SU-DHL-6 (cell line): ENCODE data around the gene NME9.

Experiments used
- H2AFZ ChIP-seq: fragments of 200-600 bp; sonication (generic); 2 replicates; pipeline ENCODE4 v1.6.1; 2014; ENCODE audit warnings: low read depth, mild to moderate bottlenecking, moderate library complexity, mixed read lengths, antibody characterized with exemption, low read length; ENCODE audit not compliant: severe bottlenecking
- H3F3A ChIP-seq: fragments of 200-600 bp; shearing (Covaris generic); 2 replicates; pipeline ENCODE4 v1.6.0; 2016; ENCODE audit warnings: antibody characterized with exemption, mild to moderate bottlenecking; ENCODE audit not compliant: insufficient read depth
- H3K27ac ChIP-seq: fragments of 200-600 bp; sonication (generic); 2 replicates; pipeline ENCODE4 v1.5.1; 2016; ENCODE audit warnings: low read depth, mild to moderate bottlenecking, low read length, moderate library complexity, mixed read lengths
- H3K27me3 ChIP-seq: fragments of 200-600 bp; sonication (generic), shearing (Covaris generic); 2 replicates; pipeline ENCODE4 v1.6.0; 2014; ENCODE audit warnings: mild to moderate bottlenecking, low read length
- H3K36me3 ChIP-seq: fragments of 200-600 bp; sonication (generic); 2 replicates; pipeline ENCODE4 v1.6.1; 2014; ENCODE audit warnings: mild to moderate bottlenecking, low read length, mixed read lengths
- H3K4me2 ChIP-seq: fragments of 300-600, 200-600 bp; shearing (Covaris generic), sonication (generic); 2 replicates; pipeline ENCODE4 v1.6.0; 2014; ENCODE audit warnings: low read length, low read depth, mild to moderate bottlenecking; ENCODE audit not compliant: poor library complexity, severe bottlenecking
- H3K4me3 ChIP-seq: fragments of 200-600 bp; sonication (generic); 2 replicates; pipeline ENCODE4 v1.5.1; 2014; ENCODE audit warnings: antibody characterized with exemption, low read length, mild to moderate bottlenecking, mixed read lengths; ENCODE audit not compliant: insufficient read depth, poor library complexity, severe bottlenecking
- H3K79me2 ChIP-seq: fragments of 200-600 bp; sonication (generic); 2 replicates; pipeline ENCODE4 v1.6.1; 2014; ENCODE audit warnings: mild to moderate bottlenecking, low read length, moderate library complexity; ENCODE audit not compliant: insufficient read depth
- H3K9ac ChIP-seq: fragments of 200-600 bp; sonication (generic); 2 replicates; pipeline ENCODE4 v1.7.0; 2014; ENCODE audit warnings: mild to moderate bottlenecking, low read length
- H3K9me2 ChIP-seq: fragments of 200-600 bp; sonication (generic); replicated peaks from 2 replicates; pipeline ENCODE4 v1.6.1; 2014; ENCODE audit warnings: low read length; ENCODE audit not compliant: insufficient read depth
- H3K9me3 ChIP-seq: fragments of 200-600 bp; sonication (generic); 2 replicates; pipeline ENCODE4 v1.6.1; 2014; ENCODE audit warnings: low read length, mixed read lengths; ENCODE audit not compliant: insufficient read depth
- H4K20me1 ChIP-seq: fragments of 200-600 bp; sonication (generic); 2 replicates; pipeline ENCODE4 v1.6.1; 2014; ENCODE audit warnings: low read depth, mild to moderate bottlenecking, antibody characterized with exemption, low read length, moderate library complexity, mixed read lengths
- EZH2phosphoT487 ChIP-seq: fragments of 200-600 bp; sonication (generic), shearing (Covaris generic); conservative IDR thresholded peaks from 2 replicates; pipeline ENCODE4 v1.6.1; 2018; ENCODE audit warnings: mild to moderate bottlenecking, antibody characterized with exemption, low read length, moderate library complexity, mixed read lengths
- TF ChIP-seq, protein P1 (sequence below): fragments of 200-600 bp; sonication (generic); IDR thresholded peaks from one replicate; pipeline ENCODE4 v1.5.1; 2017; ENCODE audit warnings: antibody characterized with exemption, mild to moderate bottlenecking, low read length, moderate library complexity; ENCODE audit not compliant: insufficient read depth, poor library complexity, severe bottlenecking

NME9 gene

DNA sequence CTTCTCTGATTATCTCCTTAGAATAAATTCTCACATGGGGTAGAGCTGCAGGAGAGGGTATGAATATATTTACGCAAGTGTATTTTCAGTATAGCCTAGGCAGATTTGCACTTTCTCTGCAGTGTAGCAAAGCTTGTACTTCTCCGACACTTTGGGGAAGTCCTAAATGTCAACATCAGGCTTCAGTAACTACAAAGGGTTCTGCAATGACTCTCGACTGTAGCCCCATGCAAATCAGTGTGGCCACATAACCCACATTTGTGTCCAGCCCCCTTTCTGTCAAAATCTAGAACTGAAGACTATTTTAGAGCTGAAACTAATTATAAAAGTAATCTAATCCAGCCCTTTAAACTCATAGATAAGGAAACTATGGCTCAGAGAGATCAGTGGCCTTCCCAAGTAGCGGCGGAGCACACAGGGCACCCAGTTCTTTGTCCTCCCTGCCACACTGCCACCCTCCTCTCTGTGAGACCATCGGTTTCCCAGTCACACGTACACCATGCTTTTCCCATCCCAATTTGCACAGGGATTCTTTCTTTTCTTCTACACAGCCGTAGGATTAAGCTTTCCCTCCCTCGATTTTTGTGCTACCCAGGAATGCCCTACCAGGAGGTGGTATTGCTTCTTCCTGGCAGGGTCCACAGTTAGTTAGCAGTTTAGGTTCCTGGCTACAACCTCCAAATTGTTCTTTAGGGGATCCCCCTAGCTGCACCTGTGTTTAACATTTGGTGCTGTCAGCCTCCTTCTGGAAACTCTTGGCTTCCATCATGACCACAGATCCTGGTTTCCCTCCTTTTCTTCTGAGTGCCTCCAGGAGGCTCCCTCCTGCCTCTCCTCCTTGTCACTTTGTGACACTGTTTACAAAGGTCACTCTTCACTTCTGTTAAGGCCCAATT lies 41.7 kb upstream of the NME9 start:
- Histone ChIP-seq H3K36me3 (no peaks in the 10 kb centered on the region), H3F3A (no peaks in the 10 kb centered on the region), H3K27me3 (no peaks in the 10 kb centered on the region), H3K9me3 (no peaks in the 10 kb centered on the region), H3K4me2 (peak overlapping the region; percentile 2), H3K9ac (no peak overlapping the region), H3K4me3 (no peak overlapping the region), H3K27ac (no peak overlapping the region), H3K9me2 (no peaks in the 10 kb centered on the region), H2AFZ (no peak overlapping the region), H3K79me2 (no peaks in the 10 kb centered on the region), H4K20me1 (no peaks in the 10 kb centered on the region)
- TF ChIP-seq, protein P1, sequence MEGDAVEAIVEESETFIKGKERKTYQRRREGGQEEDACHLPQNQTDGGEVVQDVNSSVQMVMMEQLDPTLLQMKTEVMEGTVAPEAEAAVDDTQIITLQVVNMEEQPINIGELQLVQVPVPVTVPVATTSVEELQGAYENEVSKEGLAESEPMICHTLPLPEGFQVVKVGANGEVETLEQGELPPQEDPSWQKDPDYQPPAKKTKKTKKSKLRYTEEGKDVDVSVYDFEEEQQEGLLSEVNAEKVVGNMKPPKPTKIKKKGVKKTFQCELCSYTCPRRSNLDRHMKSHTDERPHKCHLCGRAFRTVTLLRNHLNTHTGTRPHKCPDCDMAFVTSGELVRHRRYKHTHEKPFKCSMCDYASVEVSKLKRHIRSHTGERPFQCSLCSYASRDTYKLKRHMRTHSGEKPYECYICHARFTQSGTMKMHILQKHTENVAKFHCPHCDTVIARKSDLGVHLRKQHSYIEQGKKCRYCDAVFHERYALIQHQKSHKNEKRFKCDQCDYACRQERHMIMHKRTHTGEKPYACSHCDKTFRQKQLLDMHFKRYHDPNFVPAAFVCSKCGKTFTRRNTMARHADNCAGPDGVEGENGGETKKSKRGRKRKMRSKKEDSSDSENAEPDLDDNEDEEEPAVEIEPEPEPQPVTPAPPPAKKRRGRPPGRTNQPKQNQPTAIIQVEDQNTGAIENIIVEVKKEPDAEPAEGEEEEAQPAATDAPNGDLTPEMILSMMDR = no peak
- TF ChIP-seq EZH2phosphoT487 = no peak

DNA sequence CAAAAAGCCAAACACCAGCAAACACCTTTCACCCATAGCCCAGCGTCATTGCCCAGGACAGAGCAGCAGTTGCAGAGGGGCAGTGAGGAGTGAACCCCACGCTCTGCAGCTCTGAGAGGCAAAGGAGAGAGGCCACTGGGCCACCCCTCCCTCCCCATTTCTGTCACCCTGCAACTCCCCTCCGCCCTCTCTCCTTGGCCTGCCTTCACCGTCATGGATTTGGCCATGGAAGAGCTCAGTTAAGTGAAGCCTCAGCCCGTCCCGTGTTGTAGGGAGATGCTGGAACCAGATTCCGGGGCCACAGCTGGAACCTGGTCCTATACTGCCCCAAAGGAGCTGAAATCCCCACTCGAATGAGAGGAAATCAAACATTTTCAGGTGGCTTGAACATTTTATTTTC lies 40.7 kb upstream of the NME9 start:
- Histone ChIP-seq H3K9me2 (no peaks in the 10 kb centered on the region), H3K79me2 (no peaks in the 10 kb centered on the region), H4K20me1 (no peaks in the 10 kb centered on the region), H3K4me3 (no peak overlapping the region), H3K4me2 (no peak overlapping the region), H3K9me3 (no peaks in the 10 kb centered on the region), H2AFZ (no peak overlapping the region), H3K36me3 (no peaks in the 10 kb centered on the region), H3K9ac (no peak overlapping the region), H3K27ac (no peak overlapping the region), H3F3A (no peaks in the 10 kb centered on the region), H3K27me3 (no peaks in the 10 kb centered on the region)
- TF ChIP-seq EZH2phosphoT487 = no peak
- TF ChIP-seq, protein P1 = no peak

DNA sequence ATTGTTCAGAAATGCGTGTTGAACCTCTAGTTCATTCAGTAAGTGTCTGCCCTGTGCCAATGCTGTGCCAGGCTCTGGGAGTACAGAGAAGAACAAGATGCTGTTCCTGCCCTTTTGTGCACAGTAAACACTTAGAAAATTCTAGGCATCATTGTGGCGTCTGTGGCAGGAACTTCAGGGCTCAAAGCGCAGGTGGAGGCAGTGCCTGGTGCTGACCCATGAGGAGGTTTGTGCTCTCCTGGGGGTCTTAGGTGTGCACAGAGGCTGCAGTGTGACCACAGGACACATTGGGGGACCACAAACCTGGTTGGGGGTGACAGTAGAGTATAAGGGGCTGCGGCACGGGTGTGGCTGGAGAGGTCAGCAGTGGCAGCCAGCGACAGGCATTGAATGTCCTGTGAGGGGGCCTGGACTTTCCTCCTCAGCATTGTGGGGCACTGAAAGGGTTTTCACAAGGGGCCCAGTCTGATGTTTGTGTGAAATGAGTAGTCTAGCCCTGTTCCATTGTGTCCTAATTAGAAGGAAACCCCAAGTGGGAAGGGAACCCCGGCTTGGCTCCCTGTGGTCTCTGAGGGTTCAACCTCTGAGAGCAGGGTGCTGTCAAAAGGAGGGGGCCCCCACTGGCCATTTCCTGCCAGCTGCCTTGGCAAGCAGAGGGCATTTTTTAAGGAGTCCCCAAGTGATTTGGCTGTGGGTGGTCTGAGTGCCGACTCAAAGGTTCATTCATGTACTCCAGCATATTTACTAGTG lies 39.7 kb upstream of the NME9 start:
- TF ChIP-seq, protein P1 = no peak
- TF ChIP-seq EZH2phosphoT487 = no peak
- H3K79me2 ChIP-seq = no peaks in the 10 kb centered on the region
- H3K9me3 ChIP-seq = no peaks in the 10 kb centered on the region
- H3K9me2 ChIP-seq = no peaks in the 10 kb centered on the region
- H3K4me3 ChIP-seq = no peak overlapping the region
- no peak overlapping the region for H3K27ac ChIP-seq
- no peak overlapping the region for H3K4me2 ChIP-seq
- no peak overlapping the region for H3K9ac ChIP-seq
- no peak overlapping the region for H2AFZ ChIP-seq
- no peaks in the 10 kb centered on the region for H3K27me3 ChIP-seq
- H3K36me3 ChIP-seq = no peaks in the 10 kb centered on the region
- no peaks in the 10 kb centered on the region for H3F3A ChIP-seq
- H4K20me1 ChIP-seq = no peaks in the 10 kb centered on the region
